ENCODE results near the gene CYREN.
"Not testable (repeated sequence)": the region's sequence is repeated elsewhere in the genome, so short reads cannot be mapped to it uniquely, and the experiment has no call there.

Gene CYREN

GRCh38 chr7:135177028-135177696, 6.7 kb upstream of the CYREN start:
- no peak for DNase-seq (ENCODE audit: low read depth)

GRCh38 chr7:135175931-135176330, 5.4 kb upstream of the CYREN start:
- DNase-seq (ENCODE audit: low read depth) = no peak

GRCh38 chr7:135174941-135175340, 4.4 kb upstream of the CYREN start:
- no peak for DNase-seq (ENCODE audit: low read depth)

GRCh38 chr7:135173916-135174315, 3.4 kb upstream of the CYREN start:
- not testable (repeated sequence) for DNase-seq (ENCODE audit: low read depth)

GRCh38 chr7:135171581-135172291, 1.2 kb upstream of the CYREN start:
- DNase-seq (ENCODE audit: low read depth) = not testable (repeated sequence)

GRCh38 chr7:135170998-135171481, 533 bp upstream of the CYREN start:
- DNase-seq (ENCODE audit: low read depth) = not testable (repeated sequence)

GRCh38 chr7:135169964-135170273, 588 bp downstream of the CYREN start:
- no peak for DNase-seq (ENCODE audit: low read depth)

- no peak for DNase-seq (ENCODE audit: low read depth)
Measured at GRCh38 chr7:135169141-135169963, 1.2 kb downstream of the CYREN start.

- DNase-seq (ENCODE audit: low read depth) = no peak
Measured at GRCh38 chr7:135168489-135169140, 1.9 kb downstream of the CYREN start.

- no peak for DNase-seq (ENCODE audit: low read depth)
Measured at GRCh38 chr7:135168001-135168400, 2.5 kb downstream of the CYREN start.

- DNase-seq (ENCODE audit: low read depth) = no peak
Measured at GRCh38 chr7:135167365-135167917, 3.1 kb downstream of the CYREN start.

GRCh38 chr7:135166338-135166990, 4.0 kb downstream of the CYREN start:
- DNase-seq (ENCODE audit: low read depth) = no peak

- no peak for DNase-seq (ENCODE audit: low read depth)
Measured at GRCh38 chr7:135165862-135166261, 4.6 kb downstream of the CYREN start.

GRCh38 chr7:135164357-135165061, 6.0 kb downstream of the CYREN start:
- DNase-seq (ENCODE audit: low read depth) = peak; percentile 40

GRCh38 chr7:135162382-135163001, 8.0 kb downstream of the CYREN start:
- DNase-seq (ENCODE audit: low read depth) = no peak

- DNase-seq (ENCODE audit: low read depth) = no peak
Measured at GRCh38 chr7:135161669-135162068, 8.8 kb downstream of the CYREN start.

GRCh38 chr7:135160858-135161653, 9.5 kb downstream of the CYREN start:
- DNase-seq (ENCODE audit: low read depth) = no peak

GRCh38 chr7:135160098-135160857, 10.2 kb downstream of the CYREN start:
- DNase-seq (ENCODE audit: low read depth) = no peak
